ENCODE measurements around the gene TARBP2. TPM values are rescaled to one million over a fixed set of nuclear protein-coding genes. Genes with fewer than 3 reads are reported as not detected.

The TARBP2 gene
- total RNA-seq (2022; extraction: Qiagen RNA extraction), result 44.9 to 57.8 TPM (median 50.5 TPM) in 5 replicates

GRCh38 chr12:53500776-53501614 is at the start of gene TARBP2:
TARBP2 (plus strand) TSS chr12:53501283; CDS start chr12:53501409, 126 bp downstream.

GRCh38 chr12:53451661-53452158 is 49.4 kb upstream of the TARBP2 start, which contains the start of gene PCBP2:
PCBP2 (plus strand) TSS chr12:53452102; CDS start chr12:53454801, 2,699 bp downstream.

GRCh38 chr12:53499266-53500141 is 1.6 kb upstream of the TARBP2 start, which contains the start of gene MAP3K12:
MAP3K12 (minus strand) TSS chr12:53499458; CDS start chr12:53487391, 12,067 bp downstream.

GRCh38 chr12:53506881-53507602 is 6.0 kb downstream of the TARBP2 start, which contains the start of gene NPFF:
NPFF (minus strand) TSS chr12:53507484; CDS start chr12:53507474, 10 bp downstream.

Other genes starting within 250 kb of the TARBP2 start
- gene ESPL1, start 233.0 kb upstream of the TARBP2 start, total RNA-seq (2022; extraction: Qiagen RNA extraction), result 17.1 to 22.0 TPM (median 18.8 TPM) in 5 replicates
- gene PFDN5, start 205.7 kb upstream of the TARBP2 start, total RNA-seq (2022; extraction: Qiagen RNA extraction), result 476 to 525 TPM (median 487 TPM) in 5 replicates
- gene MYG1, start 201.6 kb upstream of the TARBP2 start, total RNA-seq (2022; extraction: Qiagen RNA extraction), result 67.3 to 96.7 TPM (median 92.1 TPM) in 5 replicates
- 74.0 to 81.7 TPM (median 77.0 TPM) in 5 replicates for gene AAAS, start 179.7 kb upstream of the TARBP2 start, total RNA-seq (2022; extraction: Qiagen RNA extraction)
- 0.06 TPM in 1 of 5 replicates, not detected in the others for gene SP7, start 164.9 kb upstream of the TARBP2 start, total RNA-seq (2022; extraction: Qiagen RNA extraction)
- 17.1 to 25.1 TPM (median 21.0 TPM) in 5 replicates for gene SP1, start 121.1 kb upstream of the TARBP2 start, total RNA-seq (2022; extraction: Qiagen RNA extraction)
- 0.56 to 1.1 TPM (median 0.88 TPM) in 5 replicates for gene AMHR2, start 77.4 kb upstream of the TARBP2 start, total RNA-seq (2022; extraction: Qiagen RNA extraction)
- gene PRR13, start 59.5 kb upstream of the TARBP2 start, total RNA-seq (2022; extraction: Qiagen RNA extraction), result 252 to 332 TPM (median 319 TPM) in 5 replicates
- 612 to 658 TPM (median 616 TPM) in 5 replicates for gene PCBP2, start 49.2 kb upstream of the TARBP2 start, total RNA-seq (2022; extraction: Qiagen RNA extraction)
- 9.9 to 14.1 TPM (median 12.4 TPM) in 5 replicates for gene MAP3K12, start 1.8 kb upstream of the TARBP2 start, total RNA-seq (2022; extraction: Qiagen RNA extraction)
- not detected in 5 replicates for gene NPFF, start 6.2 kb downstream of the TARBP2 start, total RNA-seq (2022; extraction: Qiagen RNA extraction)
- 18.8 to 19.8 TPM (median 19.4 TPM) in 5 replicates for gene ATF7, start 125.1 kb downstream of the TARBP2 start, total RNA-seq (2022; extraction: Qiagen RNA extraction)
- 596 to 714 TPM (median 663 TPM) in 5 replicates for gene ATP5MC2, start 174.8 kb downstream of the TARBP2 start, total RNA-seq (2022; extraction: Qiagen RNA extraction)
- 16.7 to 23.1 TPM (median 19.2 TPM) in 5 replicates for gene CALCOCO1, start 226.2 kb downstream of the TARBP2 start, total RNA-seq (2022; extraction: Qiagen RNA extraction)